NCI-H524 treated with DMSO at 0.1 percent for 48 hours (cell line): ENCODE data around the gene ELK3.

ENCODE experiments used
- DNase-seq: peaks from one replicate; lab custom pipeline; 2025; lab: John Stamatoyannopoulos, UW

Gene ELK3

GRCh38 chr12:96189781-96190180 lies 4.4 kb upstream of the ELK3 start:
- peak; percentile 54 for DNase-seq

- no peak for DNase-seq
Observed at GRCh38 chr12:96190413-96191108, 3.6 kb upstream of the ELK3 start.

GRCh38 chr12:96192926-96193573 lies 1.1 kb upstream of the ELK3 start:
- DNase-seq = no peak

- DNase-seq = no peak
Observed at GRCh38 chr12:96194576-96194889, 358 bp downstream of the ELK3 start.

GRCh38 chr12:96194971-96195844 lies 1.0 kb downstream of the ELK3 start:
- DNase-seq = no peak

- DNase-seq = peak; percentile 3
Observed at GRCh38 chr12:96195845-96196451, 1.8 kb downstream of the ELK3 start.

- DNase-seq = no peak
Observed at GRCh38 chr12:96196781-96197180, 2.6 kb downstream of the ELK3 start.

GRCh38 chr12:96197503-96198272 lies 3.5 kb downstream of the ELK3 start:
- no peak for DNase-seq

- no peak for DNase-seq
Observed at GRCh38 chr12:96198965-96199364, 4.8 kb downstream of the ELK3 start.

- DNase-seq = no peak
Observed at GRCh38 chr12:96199464-96199863, 5.3 kb downstream of the ELK3 start.

GRCh38 chr12:96201272-96202227 lies 7.4 kb downstream of the ELK3 start:
- DNase-seq = no peak

GRCh38 chr12:96204381-96204780 lies 10.2 kb downstream of the ELK3 start:
- DNase-seq = no peak

GRCh38 chr12:96205908-96206307 lies 11.7 kb downstream of the ELK3 start:
- no peak for DNase-seq

- DNase-seq = no peak
Observed at GRCh38 chr12:96206936-96207662, 12.9 kb downstream of the ELK3 start.

- DNase-seq = no peak
Observed at GRCh38 chr12:96208346-96208745, 14.2 kb downstream of the ELK3 start.

- DNase-seq = no peak
Observed at GRCh38 chr12:96208801-96209549, 14.8 kb downstream of the ELK3 start.

GRCh38 chr12:96210376-96211055 lies 16.3 kb downstream of the ELK3 start:
- no peak for DNase-seq

- DNase-seq = no peak
Observed at GRCh38 chr12:96211988-96212387, 17.8 kb downstream of the ELK3 start.
